H1 (cell line): Measurements from ENCODE around the gene CCNY. TPM values are rescaled to one million over a fixed set of nuclear protein-coding genes. Genes with fewer than 3 reads are reported as not detected.

Experiments
- BCL11A ChIP-seq, 2 experiments: IDR thresholded peaks; one replicate each; pipeline ENCODE4 v1.6.1; 2011; ENCODE audit warnings: low read depth in 2 of 2, low read length in 2 of 2, mild to moderate bottlenecking in 2 of 2
- CEBPB ChIP-seq: IDR thresholded peaks from 2 replicates; pipeline ENCODE4 v1.6.1; 2012; ENCODE audit warnings: low read depth, low read length
- HDAC2 ChIP-seq, 2 experiments: fragments of 300-600 bp in 1 of 2; sonication (generic) in 1 of 2; IDR thresholded peaks; 2 replicates each; pipeline ENCODE4 v1.6.1; 2011 to 2012; ENCODE audit warnings: low read depth in 2 of 2, low read length in 2 of 2, mild to moderate bottlenecking in 2 of 2, moderate library complexity in 2 of 2, borderline replicate concordance in 1 of 2, inconsistent platforms in 1 of 2
- RFX5 ChIP-seq: IDR thresholded peaks from 2 replicates; pipeline ENCODE4 v1.6.1; 2011; ENCODE audit warnings: low read depth, low read length, improper control_type of control experiment, borderline replicate concordance
- RNF2 ChIP-seq: fragments of 200-900, 300-1000 bp; sonication (generic); IDR thresholded peaks from 2 replicates; pipeline ENCODE4 v1.7.1; 2016; ENCODE audit warnings: borderline replicate concordance, low read depth, mild to moderate bottlenecking, antibody characterized with exemption, low read length; ENCODE audit not compliant: poor library complexity, severe bottlenecking; ENCODE audit errors: missing control alignments
- SRF ChIP-seq: IDR thresholded peaks from 2 replicates; pipeline ENCODE4 v1.6.1; 2011; ENCODE audit warnings: mild to moderate bottlenecking, low read depth, low read length, moderate library complexity
- polyA plus RNA-seq, 7 experiments: library from polyadenylated mRNA; depleted of rRNA in 3 of 7; stranded (reverse) in 5 of 7; unstranded in 2 of 7; fragments of >200 nt in 5 of 7; fragments of 200-250 nt in 2 of 7; gene quantifications; 1 replicate in 5 of 7; 2 replicates in 1 of 7; 4 replicates in 1 of 7; pipeline versions ENCODE4 v1.2.1 to v1.2.3, GENCODE V29; 2011 to 2013; ENCODE audit warnings: missing spikeins in 2 of 7, mixed read lengths in 2 of 7
- total RNA-seq: library from RNA; stranded (reverse); fragmentation: NEBNext Ultra II Directional; extraction: Animal tissue kit (Norgen Biotek cat#: 25700); gene quantifications from 2 replicates; pipeline ENCODE4 v1.2.1, GENCODE V29; 2021
- TF ChIP-seq, protein P1 (sequence below): fragments of 300-600 bp; sonication (generic); IDR thresholded peaks from 2 replicates; pipeline ENCODE4 v1.7.1; 2012; ENCODE audit warnings: low read length, moderate library complexity, mild to moderate bottlenecking, inconsistent platforms; ENCODE audit not compliant: insufficient replicate concordance
- TF ChIP-seq, protein P2 (sequence below): IDR thresholded peaks from 2 replicates; pipeline ENCODE4 v1.6.1; 2012; ENCODE audit warnings: inconsistent platforms

The CCNY gene
- total and polyA plus RNA-seq, 2 of the 8 experiments (the other 6 are each of a cell fraction or from before 2014, with no cell fraction given), result 25.3 to 68.2 TPM

DNA sequence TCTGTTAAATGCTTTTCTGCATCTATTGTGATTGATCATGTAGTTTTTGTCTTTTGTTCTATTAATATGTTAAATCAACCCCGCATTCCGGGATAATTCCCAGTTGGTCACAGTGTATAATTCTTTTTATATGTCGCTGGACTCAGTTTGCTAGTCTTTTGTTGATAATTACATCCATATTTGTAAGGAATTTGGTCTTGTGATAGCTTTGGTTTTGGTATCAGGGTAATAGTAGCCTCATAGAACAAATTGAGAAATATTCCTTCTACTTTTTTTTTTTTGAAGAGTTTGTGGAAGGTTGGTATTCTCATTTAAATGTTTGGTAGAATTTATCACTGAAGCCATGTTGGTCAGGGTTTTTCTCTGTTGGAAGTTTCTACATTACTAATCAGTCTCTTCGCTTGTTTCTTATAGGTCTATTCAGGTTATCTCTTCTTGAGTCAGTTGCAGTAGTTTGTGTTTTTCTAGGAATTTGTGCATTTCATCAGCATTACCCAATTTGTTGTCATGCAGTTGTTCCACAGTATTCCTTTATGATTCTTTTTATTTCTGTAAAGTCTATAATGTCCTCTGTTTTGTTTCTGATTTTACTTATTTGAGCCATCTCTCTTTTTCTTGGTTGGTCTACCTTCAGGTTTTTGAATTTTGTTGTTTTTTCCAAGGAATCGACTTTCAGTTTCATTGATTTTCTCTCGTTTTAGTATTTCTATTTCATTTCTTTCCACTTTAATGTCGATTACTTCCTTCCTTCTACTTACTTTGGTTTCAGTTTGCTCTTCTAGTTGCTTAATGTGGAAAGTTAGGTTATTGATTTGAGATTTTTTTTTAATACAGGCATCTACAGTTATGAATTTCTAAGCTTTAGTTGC lies 204.2 kb downstream of the CCNY start (continued):
- TF ChIP-seq, protein P1, sequence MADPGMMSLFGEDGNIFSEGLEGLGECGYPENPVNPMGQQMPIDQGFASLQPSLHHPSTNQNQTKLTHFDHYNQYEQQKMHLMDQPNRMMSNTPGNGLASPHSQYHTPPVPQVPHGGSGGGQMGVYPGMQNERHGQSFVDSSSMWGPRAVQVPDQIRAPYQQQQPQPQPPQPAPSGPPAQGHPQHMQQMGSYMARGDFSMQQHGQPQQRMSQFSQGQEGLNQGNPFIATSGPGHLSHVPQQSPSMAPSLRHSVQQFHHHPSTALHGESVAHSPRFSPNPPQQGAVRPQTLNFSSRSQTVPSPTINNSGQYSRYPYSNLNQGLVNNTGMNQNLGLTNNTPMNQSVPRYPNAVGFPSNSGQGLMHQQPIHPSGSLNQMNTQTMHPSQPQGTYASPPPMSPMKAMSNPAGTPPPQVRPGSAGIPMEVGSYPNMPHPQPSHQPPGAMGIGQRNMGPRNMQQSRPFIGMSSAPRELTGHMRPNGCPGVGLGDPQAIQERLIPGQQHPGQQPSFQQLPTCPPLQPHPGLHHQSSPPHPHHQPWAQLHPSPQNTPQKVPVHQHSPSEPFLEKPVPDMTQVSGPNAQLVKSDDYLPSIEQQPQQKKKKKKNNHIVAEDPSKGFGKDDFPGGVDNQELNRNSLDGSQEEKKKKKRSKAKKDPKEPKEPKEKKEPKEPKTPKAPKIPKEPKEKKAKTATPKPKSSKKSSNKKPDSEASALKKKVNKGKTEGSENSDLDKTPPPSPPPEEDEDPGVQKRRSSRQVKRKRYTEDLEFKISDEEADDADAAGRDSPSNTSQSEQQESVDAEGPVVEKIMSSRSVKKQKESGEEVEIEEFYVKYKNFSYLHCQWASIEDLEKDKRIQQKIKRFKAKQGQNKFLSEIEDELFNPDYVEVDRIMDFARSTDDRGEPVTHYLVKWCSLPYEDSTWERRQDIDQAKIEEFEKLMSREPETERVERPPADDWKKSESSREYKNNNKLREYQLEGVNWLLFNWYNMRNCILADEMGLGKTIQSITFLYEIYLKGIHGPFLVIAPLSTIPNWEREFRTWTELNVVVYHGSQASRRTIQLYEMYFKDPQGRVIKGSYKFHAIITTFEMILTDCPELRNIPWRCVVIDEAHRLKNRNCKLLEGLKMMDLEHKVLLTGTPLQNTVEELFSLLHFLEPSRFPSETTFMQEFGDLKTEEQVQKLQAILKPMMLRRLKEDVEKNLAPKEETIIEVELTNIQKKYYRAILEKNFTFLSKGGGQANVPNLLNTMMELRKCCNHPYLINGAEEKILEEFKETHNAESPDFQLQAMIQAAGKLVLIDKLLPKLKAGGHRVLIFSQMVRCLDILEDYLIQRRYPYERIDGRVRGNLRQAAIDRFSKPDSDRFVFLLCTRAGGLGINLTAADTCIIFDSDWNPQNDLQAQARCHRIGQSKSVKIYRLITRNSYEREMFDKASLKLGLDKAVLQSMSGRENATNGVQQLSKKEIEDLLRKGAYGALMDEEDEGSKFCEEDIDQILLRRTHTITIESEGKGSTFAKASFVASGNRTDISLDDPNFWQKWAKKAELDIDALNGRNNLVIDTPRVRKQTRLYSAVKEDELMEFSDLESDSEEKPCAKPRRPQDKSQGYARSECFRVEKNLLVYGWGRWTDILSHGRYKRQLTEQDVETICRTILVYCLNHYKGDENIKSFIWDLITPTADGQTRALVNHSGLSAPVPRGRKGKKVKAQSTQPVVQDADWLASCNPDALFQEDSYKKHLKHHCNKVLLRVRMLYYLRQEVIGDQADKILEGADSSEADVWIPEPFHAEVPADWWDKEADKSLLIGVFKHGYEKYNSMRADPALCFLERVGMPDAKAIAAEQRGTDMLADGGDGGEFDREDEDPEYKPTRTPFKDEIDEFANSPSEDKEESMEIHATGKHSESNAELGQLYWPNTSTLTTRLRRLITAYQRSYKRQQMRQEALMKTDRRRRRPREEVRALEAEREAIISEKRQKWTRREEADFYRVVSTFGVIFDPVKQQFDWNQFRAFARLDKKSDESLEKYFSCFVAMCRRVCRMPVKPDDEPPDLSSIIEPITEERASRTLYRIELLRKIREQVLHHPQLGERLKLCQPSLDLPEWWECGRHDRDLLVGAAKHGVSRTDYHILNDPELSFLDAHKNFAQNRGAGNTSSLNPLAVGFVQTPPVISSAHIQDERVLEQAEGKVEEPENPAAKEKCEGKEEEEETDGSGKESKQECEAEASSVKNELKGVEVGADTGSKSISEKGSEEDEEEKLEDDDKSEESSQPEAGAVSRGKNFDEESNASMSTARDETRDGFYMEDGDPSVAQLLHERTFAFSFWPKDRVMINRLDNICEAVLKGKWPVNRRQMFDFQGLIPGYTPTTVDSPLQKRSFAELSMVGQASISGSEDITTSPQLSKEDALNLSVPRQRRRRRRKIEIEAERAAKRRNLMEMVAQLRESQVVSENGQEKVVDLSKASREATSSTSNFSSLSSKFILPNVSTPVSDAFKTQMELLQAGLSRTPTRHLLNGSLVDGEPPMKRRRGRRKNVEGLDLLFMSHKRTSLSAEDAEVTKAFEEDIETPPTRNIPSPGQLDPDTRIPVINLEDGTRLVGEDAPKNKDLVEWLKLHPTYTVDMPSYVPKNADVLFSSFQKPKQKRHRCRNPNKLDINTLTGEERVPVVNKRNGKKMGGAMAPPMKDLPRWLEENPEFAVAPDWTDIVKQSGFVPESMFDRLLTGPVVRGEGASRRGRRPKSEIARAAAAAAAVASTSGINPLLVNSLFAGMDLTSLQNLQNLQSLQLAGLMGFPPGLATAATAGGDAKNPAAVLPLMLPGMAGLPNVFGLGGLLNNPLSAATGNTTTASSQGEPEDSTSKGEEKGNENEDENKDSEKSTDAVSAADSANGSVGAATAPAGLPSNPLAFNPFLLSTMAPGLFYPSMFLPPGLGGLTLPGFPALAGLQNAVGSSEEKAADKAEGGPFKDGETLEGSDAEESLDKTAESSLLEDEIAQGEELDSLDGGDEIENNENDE, result no peak
- TF ChIP-seq HDAC2 (IDR thresholded peaks at IDR 0.05; ENCODE audit: borderline replicate concordance in 1 of 2, low read depth in 2 of 2, low read length in 2 of 2) (no peak), SRF (no peak), BCL11A (IDR thresholded peaks at IDR 0.05; ENCODE audit: low read depth in 2 of 2, low read length in 2 of 2) (no peak), RFX5 (no peak), RNF2 (no peak), CEBPB (no peak)
- TF ChIP-seq, protein P2, sequence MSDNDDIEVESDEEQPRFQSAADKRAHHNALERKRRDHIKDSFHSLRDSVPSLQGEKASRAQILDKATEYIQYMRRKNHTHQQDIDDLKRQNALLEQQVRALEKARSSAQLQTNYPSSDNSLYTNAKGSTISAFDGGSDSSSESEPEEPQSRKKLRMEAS, result no peak
